AG09309 (cell line): ENCODE measurements around the gene KCNS1.
A peak's percentile ranks its signal among the peaks of the same experiment; 100 is the strongest.
"Not testable (repeated sequence)": the region's sequence is repeated elsewhere in the genome, so short reads cannot be mapped to it uniquely, and the experiment has no call there.

ENCODE experiments used
- DNase-seq: peaks from one replicate; pipeline ENCODE4 v3.0.0-alpha.2; 2010; ENCODE audit warnings: low read depth
- H3K4me3 ChIP-seq: 2 replicates; pipeline ENCODE4 v1.5.1; 2011; ENCODE audit warnings: mild to moderate bottlenecking, low read depth, low read length, moderate library complexity; ENCODE audit not compliant: control insufficient read depth
- CTCF ChIP-seq: IDR thresholded peaks from 2 replicates; pipeline ENCODE4 v1.5.1; 2011; ENCODE audit warnings: mild to moderate bottlenecking, low read depth, low read length, inconsistent platforms; ENCODE audit not compliant: insufficient read depth, control insufficient read depth; ENCODE audit errors: missing control alignments

The KCNS1 gene

GRCh38 chr20:45066372-45066771 lies 34.6 kb downstream of the KCNS1 start:
- H3K4me3 ChIP-seq: no peak overlapping the region
- no peak for TF ChIP-seq CTCF
- DNase-seq: no peak

GRCh38 chr20:45064812-45065211 lies 36.1 kb downstream of the KCNS1 start:
- no peak overlapping the region for H3K4me3 ChIP-seq
- no peak for DNase-seq
- TF ChIP-seq CTCF: no peak

GRCh38 chr20:45063107-45063506 lies 37.8 kb downstream of the KCNS1 start:
- not testable (repeated sequence) for H3K4me3 ChIP-seq, DNase-seq

GRCh38 chr20:45061244-45061643 lies 39.7 kb downstream of the KCNS1 start:
- TF ChIP-seq CTCF: no peak
- DNase-seq: peak; percentile 72
- H3K4me3 ChIP-seq: no peak overlapping the region

GRCh38 chr20:45060294-45060693 lies 40.6 kb downstream of the KCNS1 start:
- DNase-seq: no peak
- H3K4me3 ChIP-seq: no peak overlapping the region
- TF ChIP-seq CTCF: no peak

GRCh38 chr20:45059022-45059728 lies 41.8 kb downstream of the KCNS1 start:
- H3K4me3 ChIP-seq: no peak overlapping the region
- DNase-seq: no peak
- no peak for TF ChIP-seq CTCF

- no peak overlapping the region for H3K4me3 ChIP-seq
- TF ChIP-seq CTCF: no peak
- DNase-seq: no peak
These were observed 42.6 kb downstream of the KCNS1 start for GRCh38 chr20:45058168-45058850.
